Measurements from ENCODE around the gene SLIT3. TPM values are rescaled to one million over a fixed set of nuclear protein-coding genes. Genes with fewer than 3 reads are reported as not detected.

SLIT3 gene
- total RNA-seq, 6 donors from 2014 or later, result 10.8 to 57.3 (median 32.2) TPM

- Histone ChIP-seq H3K9me3 (no peaks in the 10 kb centered on the region), H3K27ac (no peak overlapping the region), H3K36me3 (no peaks in the 10 kb centered on the region), H3K4me3 (no peak overlapping the region), H3K4me1 (no peaks in the 10 kb centered on the region), H3K27me3 (no peaks in the 10 kb centered on the region)
- WGBS, 2 donors, result 64 to 71% methylated on average over 4 of the region's 4 CpGs
- no peak for ATAC-seq (ENCODE audit: low FRiP score in 2 of 2)
- no peak for TF ChIP-seq CTCF (IDR thresholded peaks at IDR 0.05)
- DNase-seq, result no peak
Measured at GRCh38 chr5:168962306-168962705, 338.6 kb downstream of the SLIT3 start.

- Histone ChIP-seq H3K9me3 (no peaks in the 10 kb centered on the region), H3K36me3 (no peaks in the 10 kb centered on the region), H3K27me3 (no peaks in the 10 kb centered on the region), H3K4me1 (no peaks in the 10 kb centered on the region), H3K4me3 (no peak overlapping the region), H3K27ac (no peak overlapping the region)
- TF ChIP-seq EP300 (IDR thresholded peaks at IDR 0.05), result no peak
- no peak for TF ChIP-seq POLR2A (IDR thresholded peaks at IDR 0.05)
- 67 to 83% methylated on average over 3 of the region's 3 CpGs for WGBS, 2 donors
- no peak for DNase-seq
- ATAC-seq (ENCODE audit: low FRiP score in 2 of 2), result no peak
Measured at GRCh38 chr5:168961681-168962080, 339.3 kb downstream of the SLIT3 start.

GRCh38 chr5:168960497-168960896 is 340.4 kb downstream of the SLIT3 start:
- Histone ChIP-seq H3K27me3 (no peaks in the 10 kb centered on the region), H3K4me1 (no peaks in the 10 kb centered on the region), H3K9me3 (no peaks in the 10 kb centered on the region), H3K4me3 (no peak overlapping the region), H3K27ac (no peak overlapping the region), H3K36me3 (no peaks in the 10 kb centered on the region)
- TF ChIP-seq POLR2AphosphoS5 (IDR thresholded peaks at IDR 0.05) (no peak), POLR2A (IDR thresholded peaks at IDR 0.05) (no peak), EP300 (IDR thresholded peaks at IDR 0.05) (no peak), CTCF (IDR thresholded peaks at IDR 0.05) (no peak)
- ATAC-seq (ENCODE audit: low FRiP score in 2 of 2), result no peak
- 24 to 40% methylated on average over 2 of the region's 2 CpGs for WGBS, 2 donors
- DNase-seq, result no peak

GRCh38 chr5:168953351-168953750 is 347.6 kb downstream of the SLIT3 start:
- no peaks in the 10 kb centered on the region for H3K4me1 ChIP-seq
- H3K27ac ChIP-seq, result no peak overlapping the region
- TF ChIP-seq POLR2A (IDR thresholded peaks at IDR 0.05) (no peak), EP300 (IDR thresholded peaks at IDR 0.05) (no peak), POLR2AphosphoS5 (IDR thresholded peaks at IDR 0.05) (no peak), CTCF (IDR thresholded peaks at IDR 0.05) (no peak)
- no peak overlapping the region for H3K4me3 ChIP-seq
- H3K27me3 ChIP-seq, result no peaks in the 10 kb centered on the region
- no peaks in the 10 kb centered on the region for H3K9me3 ChIP-seq
- DNase-seq, result no peak
- ATAC-seq (ENCODE audit: low FRiP score in 2 of 2), result no peak
- H3K36me3 ChIP-seq, result no peaks in the 10 kb centered on the region
- 71 to 85% methylated on average over 5 of the region's 5 CpGs for WGBS, 2 donors

GRCh38 chr5:168952196-168952595 is 348.7 kb downstream of the SLIT3 start:
- no peak for TF ChIP-seq POLR2AphosphoS5 (IDR thresholded peaks at IDR 0.05)
- TF ChIP-seq CTCF (IDR thresholded peaks at IDR 0.05), result no peak
- no peak for TF ChIP-seq EP300 (IDR thresholded peaks at IDR 0.05)
- no peak for TF ChIP-seq POLR2A (IDR thresholded peaks at IDR 0.05)
- Histone ChIP-seq H3K4me1 (peaks cover 0 to 3% (median 0%) of the 10 kb centered on the region in 4 donors), H3K27me3 (no peaks in the 10 kb centered on the region), H3K27ac (no peak overlapping the region), H3K36me3 (no peaks in the 10 kb centered on the region), H3K4me3 (no peak overlapping the region), H3K9me3 (no peaks in the 10 kb centered on the region)
- WGBS, 2 donors, result 55 to 81% methylated on average over 6 of the region's 6 CpGs
- ATAC-seq (ENCODE audit: low FRiP score in 2 of 2) (no peak), DNase-seq (no peak)
